NB4 (cell line): ENCODE measurements around the gene GRIK3.

Experiments used
- DNase-seq: peaks from one replicate; pipeline ENCODE4 v3.0.0; 2010; ENCODE audit warnings: low read depth
- H3K4me3 ChIP-seq: one replicate; pipeline ENCODE4 v1.5.1; 2011; ENCODE audit warnings: mild to moderate bottlenecking, low read depth, low read length, moderate library complexity
- CTCF ChIP-seq: IDR thresholded peaks from one replicate; pipeline ENCODE4 v1.5.1; 2012; ENCODE audit warnings: low read depth, low read length
- MAX ChIP-seq: IDR thresholded peaks from 2 replicates; pipeline ENCODE4 v1.6.1; 2011; ENCODE audit warnings: low read depth, low read length
- MYC ChIP-seq: IDR thresholded peaks from 2 replicates; pipeline ENCODE4 v1.6.1; 2011; ENCODE audit warnings: low read depth, low read length
- POLR2A ChIP-seq: IDR thresholded peaks from 2 replicates; pipeline ENCODE4 v1.6.1; 2011; ENCODE audit warnings: mild to moderate bottlenecking; ENCODE audit not compliant: insufficient read length; ENCODE audit errors: extremely low read depth

GRIK3 gene

GRCh38 chr1:36814083-36814482 lies 220.2 kb downstream of the GRIK3 start:
- DNase-seq, result no peak
- no peak overlapping the region for H3K4me3 ChIP-seq
- TF ChIP-seq MAX (no peak), POLR2A (no peak), CTCF (no peak), MYC (no peak)

GRCh38 chr1:36807262-36807661 lies 227.1 kb downstream of the GRIK3 start:
- no peak for DNase-seq

GRCh38 chr1:36805979-36806640 lies 228.2 kb downstream of the GRIK3 start:
- H3K4me3 ChIP-seq, result no peak overlapping the region
- no peak for DNase-seq
- no peak for TF ChIP-seq MYC
- TF ChIP-seq CTCF, result no peak

More at GRCh38 chr1:36807262-36807661, 227.1 kb downstream of the GRIK3 start:
- TF ChIP-seq POLR2A (no peak), MAX (no peak)
- H3K4me3 ChIP-seq, result no peak overlapping the region

GRCh38 chr1:36804669-36805314 lies 229.5 kb downstream of the GRIK3 start:
- no peak for DNase-seq
- TF ChIP-seq MYC (no peak), POLR2A (no peak), MAX (no peak), CTCF (no peak)
- H3K4me3 ChIP-seq, result no peak overlapping the region

- no peak for TF ChIP-seq MAX
- no peak for TF ChIP-seq POLR2A
- no peak for TF ChIP-seq MYC
- TF ChIP-seq CTCF, result no peak
- no peak overlapping the region for H3K4me3 ChIP-seq
- DNase-seq, result no peak
Observed at GRCh38 chr1:36803868-36804570, 230.3 kb downstream of the GRIK3 start.

- TF ChIP-seq MYC, result no peak
- TF ChIP-seq MAX, result no peak
- TF ChIP-seq POLR2A, result no peak
- TF ChIP-seq CTCF, result no peak
- no peak for DNase-seq
- no peak overlapping the region for H3K4me3 ChIP-seq
Observed at GRCh38 chr1:36802018-36802417, 232.3 kb downstream of the GRIK3 start.
